ENCODE data around the gene GPHB5.

GRCh38 chr14:63266106-63266505, 52.6 kb downstream of the GPHB5 start:
- TF ChIP-seq ZBTB14 (CRISPR knock-in tag; IDR thresholded peaks at IDR 0.05) (no peak), FOXM1 (CRISPR knock-in tag; IDR thresholded peaks at IDR 0.05) (no peak), EZH2 (conservative IDR thresholded peaks at IDR 0.05; ENCODE audit: low read depth, low read length) (no peak), IRX3 (CRISPR knock-in tag; IDR thresholded peaks at IDR 0.05; ENCODE audit: borderline replicate concordance, low read depth) (no peak), SETDB1 (CRISPR knock-in tag; IDR thresholded peaks at IDR 0.05; ENCODE audit: borderline replicate concordance) (no peak), FOXA1 (IDR thresholded peaks at IDR 0.05) (no peak), FOXA1 (CRISPR knock-in tag; IDR thresholded peaks at IDR 0.05) (no peak), PHF8 (CRISPR knock-in tag; IDR thresholded peaks at IDR 0.05) (no peak), TEF (CRISPR knock-in tag; IDR thresholded peaks at IDR 0.05) (no peak), ATAD3A (CRISPR knock-in tag; IDR thresholded peaks at IDR 0.05) (no peak), CTCF (CRISPR knock-in tag; IDR thresholded peaks at IDR 0.05) (no peak), ZNF496 (CRISPR knock-in tag; IDR thresholded peaks at IDR 0.05; ENCODE audit: insufficient replicate concordance) (no peak), ZBTB26 (CRISPR knock-in tag; IDR thresholded peaks at IDR 0.05; ENCODE audit: borderline replicate concordance) (no peak), POLR2AphosphoS5 (IDR thresholded peaks at IDR 0.05; ENCODE audit: low read depth, low read length) (no peak), ZBTB34 (CRISPR knock-in tag; IDR thresholded peaks at IDR 0.05) (no peak)
